ENCODE measurements around the gene RPP25.
"Not testable (repeated sequence)": the region's sequence is repeated elsewhere in the genome, so short reads cannot be mapped to it uniquely, and the experiment has no call there.

RPP25 gene

DNA sequence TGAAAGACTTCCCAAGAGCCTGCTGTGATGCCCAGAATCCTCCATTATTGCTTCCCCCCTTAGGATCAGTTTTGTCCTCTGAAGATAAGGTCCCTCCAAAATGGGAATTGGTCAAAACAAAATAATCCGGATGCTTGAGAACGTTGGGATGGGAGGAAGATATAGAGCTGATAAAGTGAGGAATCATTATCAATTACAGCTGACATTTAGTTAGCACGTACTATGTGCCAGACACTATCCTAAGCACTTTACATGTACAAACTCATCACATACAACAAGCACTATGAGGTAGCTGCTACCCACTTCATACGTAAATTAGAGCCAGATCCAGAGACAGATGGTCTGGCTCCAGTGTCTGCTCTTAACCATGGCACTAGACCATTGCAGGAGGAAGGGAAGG is 6.6 kb upstream of the RPP25 start:
- no peak for DNase-seq (ENCODE audit: low read depth in 1 of 2, low spot score in 1 of 2)

GRCh38 chr15:74962671-74963070 is 6.1 kb upstream of the RPP25 start:
- DNase-seq (ENCODE audit: low read depth in 1 of 2, low spot score in 1 of 2): no peak

DNA sequence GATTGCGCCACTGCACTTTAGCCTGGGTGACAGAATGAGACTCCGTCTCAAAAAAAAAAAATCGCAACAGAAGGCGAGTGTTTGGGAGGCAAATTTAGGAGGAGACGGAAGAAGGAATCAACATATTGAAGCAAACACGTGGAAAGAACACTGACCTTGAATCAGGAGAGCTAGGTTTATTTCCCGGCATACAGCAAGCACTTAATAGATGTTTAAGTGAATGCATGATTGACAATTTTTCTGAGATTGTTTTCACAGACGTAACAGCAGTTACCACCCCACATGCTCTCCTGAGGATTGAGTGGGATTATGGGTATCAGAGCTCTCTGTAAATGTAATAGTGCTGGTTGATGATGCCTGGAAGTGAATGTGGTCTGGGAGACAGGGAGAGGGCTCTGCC is 5.6 kb upstream of the RPP25 start:
- no peak for DNase-seq (ENCODE audit: low read depth in 1 of 2, low spot score in 1 of 2)

- no peak for DNase-seq (ENCODE audit: low read depth in 1 of 2, low spot score in 1 of 2)
Observed at GRCh38 chr15:74961616-74962015, 5.0 kb upstream of the RPP25 start.

GRCh38 chr15:74960995-74961588 is 4.5 kb upstream of the RPP25 start:
- no peak for DNase-seq (ENCODE audit: low read depth in 1 of 2, low spot score in 1 of 2)

DNA sequence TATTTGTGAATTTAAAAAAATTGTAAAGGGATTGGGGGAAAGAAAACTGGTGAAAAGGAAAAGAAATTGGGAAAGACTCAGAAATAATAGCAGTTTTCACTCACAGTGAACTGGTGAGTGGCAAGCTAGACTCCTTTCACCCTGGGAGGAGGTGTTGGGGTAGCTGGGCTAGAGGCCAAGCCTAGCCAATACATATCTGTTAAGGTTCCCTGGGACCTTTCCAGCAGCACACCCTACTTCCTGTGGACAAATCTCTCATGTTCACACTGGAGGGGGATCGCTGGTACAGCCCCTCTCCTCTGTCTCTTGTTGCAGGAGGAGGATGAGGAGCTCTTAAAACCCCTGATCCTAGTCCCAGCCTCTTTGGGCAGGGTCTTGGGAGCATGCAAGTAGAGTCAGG is 3.7 kb upstream of the RPP25 start:
- no peak for DNase-seq (ENCODE audit: low read depth in 1 of 2, low spot score in 1 of 2)

GRCh38 chr15:74959586-74959939 is 3.0 kb upstream of the RPP25 start:
- DNase-seq (ENCODE audit: low read depth in 1 of 2, low spot score in 1 of 2): no peak

GRCh38 chr15:74958908-74959585 is 2.5 kb upstream of the RPP25 start:
- DNase-seq (ENCODE audit: low read depth in 1 of 2, low spot score in 1 of 2): no peak

DNA sequence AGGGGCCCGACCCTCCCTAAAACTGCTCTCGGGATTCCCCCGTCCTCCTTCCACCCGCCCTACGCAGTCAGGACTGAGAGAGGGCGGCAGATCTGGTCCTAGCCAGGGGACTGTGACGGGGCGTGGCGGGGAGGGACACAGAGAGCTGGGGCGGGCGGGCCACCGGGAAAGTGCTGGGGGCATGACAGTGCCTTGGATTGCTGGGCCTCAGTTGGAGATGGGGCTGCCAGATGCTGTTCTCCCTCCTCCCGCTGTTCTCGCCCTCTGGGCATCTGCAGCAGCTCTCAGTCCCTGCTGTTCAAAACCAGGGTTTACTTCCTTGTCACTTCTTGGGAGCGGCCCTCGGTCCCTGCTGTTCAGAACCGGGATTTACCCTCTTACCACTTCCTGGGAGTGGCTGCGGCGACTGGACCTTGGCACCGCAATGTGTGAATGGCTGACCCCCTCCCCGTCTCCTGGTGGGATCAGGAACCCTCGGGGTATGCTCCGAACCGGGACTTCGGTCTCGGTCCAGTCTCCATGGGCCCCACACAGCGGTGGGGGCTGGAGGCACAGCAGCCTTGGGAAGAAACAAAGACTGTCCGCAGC is 1.8 kb upstream of the RPP25 start:
- DNase-seq (ENCODE audit: low read depth in 1 of 2, low spot score in 1 of 2): no peak

- no peak for DNase-seq (ENCODE audit: low read depth in 1 of 2, low spot score in 1 of 2)
Observed at GRCh38 chr15:74957476-74958035, 984 bp upstream of the RPP25 start.

GRCh38 chr15:74955796-74956647 is 550 bp downstream of the RPP25 start:
- peak; percentile 38 to 59 for DNase-seq (ENCODE audit: low read depth in 1 of 2, low spot score in 1 of 2)

DNA sequence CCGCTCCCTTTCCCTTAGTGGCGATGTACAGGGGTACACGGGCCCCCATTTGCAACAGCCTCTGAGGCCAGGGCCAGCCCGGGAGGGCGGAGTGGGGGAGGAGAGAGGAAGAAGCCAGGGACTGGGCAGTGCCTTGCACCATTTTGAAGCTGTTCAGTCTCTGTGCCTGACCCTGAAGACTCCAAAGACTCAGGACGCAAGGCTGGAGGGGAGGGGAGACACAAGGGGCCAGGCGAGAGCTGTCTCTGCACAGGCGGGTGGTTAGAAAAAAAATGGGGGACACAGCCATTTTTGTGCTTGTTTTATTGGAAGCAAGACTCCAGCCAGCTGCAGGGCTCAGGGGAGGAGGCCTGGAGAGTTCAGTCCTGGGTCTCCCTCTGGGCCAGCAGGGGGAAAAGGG is 1.6 kb downstream of the RPP25 start:
- DNase-seq (ENCODE audit: low read depth in 1 of 2, low spot score in 1 of 2): no peak

- DNase-seq (ENCODE audit: low read depth in 1 of 2, low spot score in 1 of 2): no peak
Observed at GRCh38 chr15:74954515-74954914, 2.1 kb downstream of the RPP25 start.

DNA sequence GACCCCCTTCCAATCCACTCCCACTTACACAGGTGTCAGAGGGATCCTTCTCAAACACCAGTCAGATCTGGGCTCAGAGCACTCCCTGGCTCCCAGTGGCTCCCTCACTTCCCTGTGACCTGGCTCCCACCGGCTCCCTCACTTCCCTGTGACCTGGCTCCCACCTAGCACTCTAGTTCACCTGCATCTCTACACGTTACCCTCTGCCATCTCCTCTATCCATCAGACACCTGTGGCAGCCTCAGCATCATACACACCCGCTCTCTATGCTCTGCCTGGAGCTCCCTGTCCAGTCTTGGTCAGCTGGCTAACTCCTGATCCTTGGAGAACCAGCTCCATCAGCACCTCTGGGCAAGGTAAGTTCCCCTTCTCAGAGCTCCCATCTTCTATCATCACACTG is 5.6 kb downstream of the RPP25 start:
- DNase-seq (ENCODE audit: low read depth in 1 of 2, low spot score in 1 of 2): no peak

- peak; percentile 48 to 55 for DNase-seq (ENCODE audit: low read depth in 1 of 2, low spot score in 1 of 2)
Observed at GRCh38 chr15:74950078-74950908, 6.3 kb downstream of the RPP25 start.

DNA sequence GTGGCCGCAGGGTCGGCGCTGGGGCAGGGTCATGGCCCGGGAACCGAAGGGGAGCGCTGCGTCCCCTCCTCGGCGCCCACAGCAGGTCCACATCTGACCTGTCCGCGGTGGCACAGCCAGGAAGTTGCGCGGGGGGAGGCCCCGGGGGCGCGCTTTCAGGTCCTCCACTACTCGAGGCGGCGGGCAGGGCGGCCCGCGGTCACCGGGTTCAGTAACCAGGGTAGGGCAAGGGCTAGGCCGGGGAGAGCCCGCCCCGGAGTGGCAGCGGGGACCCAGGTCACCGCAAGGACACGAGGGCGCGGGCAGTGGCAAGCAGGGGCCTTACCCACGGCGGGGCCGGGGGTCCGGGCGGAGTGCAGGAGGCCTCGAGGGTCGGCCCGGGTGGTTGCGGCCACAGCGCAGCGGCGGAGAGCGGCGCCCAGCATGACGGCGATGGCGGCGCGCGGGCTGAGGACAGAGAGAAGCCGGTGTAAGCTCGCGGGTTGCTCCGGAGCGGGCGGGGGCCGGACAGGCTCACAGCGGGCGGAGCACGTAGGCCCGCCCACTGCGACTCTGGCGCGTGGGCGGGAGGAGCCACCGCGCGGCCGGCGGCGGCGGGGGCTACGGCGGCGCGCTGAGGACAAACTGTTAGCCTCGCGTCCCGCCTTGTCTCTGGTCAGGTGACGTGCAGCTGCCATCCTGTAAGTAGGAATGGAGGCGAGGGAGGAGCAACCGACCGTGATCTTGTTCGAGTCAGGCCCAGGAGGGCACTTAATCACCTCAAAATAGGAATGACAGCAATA is 18.8 kb downstream of the RPP25 start, which contains the start of gene COX5A:
COX5A (minus strand) TSS at position 484 of the 782 bp plus-strand sequence; CDS start at position 425, 59 bp downstream.
- DNase-seq (ENCODE audit: low read depth in 1 of 2, low spot score in 1 of 2): peak; percentile 83 to 85

DNA sequence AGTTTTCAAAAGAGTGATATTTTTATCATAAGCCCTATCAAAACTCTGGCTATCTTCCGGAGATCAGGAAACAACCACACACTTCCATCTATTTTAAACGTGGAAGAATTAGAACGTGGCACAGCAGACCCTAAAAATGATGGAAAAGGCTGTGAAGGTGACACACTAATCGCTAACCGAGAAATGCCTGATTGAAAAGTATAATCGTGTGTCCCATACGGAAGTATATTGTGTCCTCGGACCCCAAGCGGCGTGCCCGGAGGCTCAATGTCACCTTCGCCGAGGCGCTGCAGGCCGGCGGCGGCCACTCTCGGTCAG is 19.3 kb downstream of the RPP25 start:
- DNase-seq (ENCODE audit: low read depth in 1 of 2, low spot score in 1 of 2): no peak

- DNase-seq (ENCODE audit: low read depth in 1 of 2, low spot score in 1 of 2): not testable (repeated sequence)
Observed at GRCh38 chr15:74935193-74935592, 21.4 kb downstream of the RPP25 start.

DNA sequence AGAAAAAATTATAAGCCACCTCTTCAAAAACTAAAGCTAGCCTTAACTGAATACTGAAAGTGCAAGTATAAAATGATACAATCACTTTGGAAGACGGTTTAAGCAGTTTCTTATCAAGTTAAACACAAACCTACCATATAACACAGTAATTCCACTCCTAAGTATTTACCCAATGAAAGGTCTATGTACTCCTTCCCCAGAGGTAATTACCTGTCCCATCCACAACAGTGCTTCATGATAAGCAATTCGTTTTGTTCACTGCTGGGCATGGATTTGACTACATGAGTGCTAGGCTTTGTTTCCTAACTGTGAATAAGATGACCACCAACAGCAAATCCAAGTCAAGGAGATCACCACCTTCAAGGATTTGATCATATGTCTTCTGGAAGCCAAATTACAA is 23.0 kb downstream of the RPP25 start:
- no peak for DNase-seq (ENCODE audit: low read depth in 1 of 2, low spot score in 1 of 2)

- DNase-seq (ENCODE audit: low read depth in 1 of 2, low spot score in 1 of 2): no peak
Observed at GRCh38 chr15:74928771-74929198, 27.8 kb downstream of the RPP25 start.
